SK-N-SH (cell line): ENCODE data around the gene DSCAML1. TPM values are rescaled to one million over a fixed set of nuclear protein-coding genes. Genes with fewer than 3 reads are reported as not detected.

Experiments used
- CTCF ChIA-PET: fragments of 300-600, 350-600 bp; formaldehyde crosslinking; extraction: SDS; loops from one replicate; lab custom pipeline; 2021; lab: Yijun Ruan, JAX
- POLR2A ChIA-PET: fragments of 350-600 bp; sonication (Branson Sonifier 250); formaldehyde crosslinking; extraction: SDS; loops from one replicate; lab custom pipeline; 2020; ENCODE audit warnings: antibody characterized with exemption, inconsistent platforms; lab: Yijun Ruan, JAX
- DNase-seq: peaks from one replicate; pipeline ENCODE4 v3.0.0; 2012
- H2AFZ ChIP-seq: fragments of 200-600 bp; sonication (generic); 2 replicates; pipeline ENCODE4 v1.8.1; 2016; ENCODE audit warnings: antibody characterized with exemption, mild to moderate bottlenecking, low read depth
- H3F3A ChIP-seq: fragments of 200-600 bp; sonication (generic); replicated peaks from 2 replicates; pipeline ENCODE3; 2016; ENCODE audit warnings: antibody characterized with exemption, mild to moderate bottlenecking; ENCODE audit not compliant: insufficient read depth
- H3K27ac ChIP-seq, 2 experiments: fragments of 200-500 bp in 1 of 2; fragments of 200-600 bp in 1 of 2; sonication (Bioruptor generic) in 1 of 2; sonication (generic), shearing (Covaris generic) in 1 of 2; 2 replicates each; pipeline versions ENCODE4 v1.5.1 to v1.6.1; 2014 to 2016; ENCODE audit warnings: low read depth in 2 of 2, inconsistent platforms in 1 of 2, low read length in 1 of 2, mild to moderate bottlenecking in 1 of 2, mixed read lengths in 1 of 2
- H3K27me3 ChIP-seq: fragments of 200-600 bp; sonication (generic), shearing (Covaris generic); 2 replicates; pipeline ENCODE4 v1.6.1; 2016; ENCODE audit warnings: mixed run types; ENCODE audit not compliant: insufficient read depth
- H3K36me3 ChIP-seq, 2 experiments: fragments of 200-500 bp in 1 of 2; fragments of 200-600 bp in 1 of 2; sonication (Bioruptor generic) in 1 of 2; sonication (generic) in 1 of 2; replicated peaks in 1 of 2; 2 replicates each; pipeline versions ENCODE3 to v1.5.1; 2014 to 2016; ENCODE audit warnings: low read length in 1 of 2, mild to moderate bottlenecking in 1 of 2; ENCODE audit not compliant: insufficient read depth in 2 of 2, control insufficient read depth in 1 of 2
- H3K4me1 ChIP-seq, 2 experiments: fragments of 200-500 bp in 1 of 2; fragments of 200-600 bp in 1 of 2; sonication (Bioruptor generic) in 1 of 2; sonication (generic), shearing (Covaris generic) in 1 of 2; 2 replicates each; pipeline versions ENCODE4 v1.5.1 to v1.6.1; 2014 to 2016; ENCODE audit warnings: low read depth in 1 of 2, low read length in 1 of 2, mixed run types in 1 of 2; ENCODE audit not compliant: insufficient read depth in 2 of 2, control insufficient read depth in 1 of 2
- H3K4me2 ChIP-seq: fragments of 200-600 bp; sonication (generic), shearing (Covaris generic); 2 replicates; pipeline ENCODE4 v1.6.1; 2017; ENCODE audit warnings: mixed run types
- H3K4me3 ChIP-seq, 2 experiments: fragments of 200-500 bp in 1 of 2; fragments of 200-600 bp in 1 of 2; sonication (Bioruptor generic) in 1 of 2; sonication (generic), shearing (Covaris generic) in 1 of 2; 2 replicates each; pipeline versions ENCODE4 v1.5.1 to v1.8.1; 2014 to 2016; ENCODE audit warnings: low read depth in 2 of 2, inconsistent platforms in 1 of 2, low read length in 1 of 2, mild to moderate bottlenecking in 1 of 2, mixed read lengths in 1 of 2, moderate library complexity in 1 of 2
- H3K79me2 ChIP-seq: fragments of 200-600 bp; sonication (generic); 2 replicates; pipeline ENCODE4 v1.8.1; 2017; ENCODE audit warnings: mild to moderate bottlenecking; ENCODE audit not compliant: insufficient read depth
- H3K9ac ChIP-seq: fragments of 200-600 bp; sonication (generic); 2 replicates; pipeline ENCODE4 v1.6.1; 2017; ENCODE audit warnings: mixed run types
- H3K9me2 ChIP-seq: fragments of 200-600 bp; sonication (generic); 2 replicates; pipeline ENCODE4 v1.6.1; 2017; ENCODE audit warnings: mixed run types
- H3K9me3 ChIP-seq: fragments of 200-600 bp; sonication (generic); 2 replicates; pipeline ENCODE4 v1.6.1; 2017; ENCODE audit warnings: mixed run types, mild to moderate bottlenecking, moderate library complexity
- H4K20me1 ChIP-seq: fragments of 200-600 bp; sonication (generic); 2 replicates; pipeline ENCODE4 v1.6.1; 2017; ENCODE audit warnings: mild to moderate bottlenecking, mixed run types; ENCODE audit not compliant: insufficient read depth
- CHD2 ChIP-seq: fragments of 150-350 bp; IDR thresholded peaks from 2 replicates; pipeline ENCODE4 v1.6.1; 2018; ENCODE audit warnings: low read length; ENCODE audit not compliant: partially characterized antibody
- ELF1 ChIP-seq: IDR thresholded peaks from 2 replicates; pipeline ENCODE4 v1.4.0; 2012
- EP300 ChIP-seq, 2 experiments: IDR thresholded peaks; 2 replicates each; pipeline versions ENCODE4 v1.4.0 to v1.6.1; 2012; ENCODE audit warnings: borderline replicate concordance in 1 of 2, low read depth in 1 of 2, low read length in 1 of 2
- EZH2phosphoT487 ChIP-seq: fragments of 200-600 bp; sonication (generic); IDR thresholded peaks from 2 replicates; pipeline ENCODE4 v1.6.1; 2017; ENCODE audit warnings: low read depth, mixed run types, mild to moderate bottlenecking, antibody characterized with exemption, moderate library complexity, borderline replicate concordance
- FOSL2 ChIP-seq: IDR thresholded peaks from 2 replicates; pipeline ENCODE4 v1.4.0; 2012; ENCODE audit warnings: low read depth, mild to moderate bottlenecking, moderate library complexity, borderline replicate concordance
- GATA2 ChIP-seq: sonication (generic); formaldehyde crosslinking; IDR thresholded peaks from 2 replicates; pipeline ENCODE4 v1.5.0; 2020; ENCODE audit warnings: mild to moderate bottlenecking, missing genetic modification reagents
- PBX3 ChIP-seq: IDR thresholded peaks from 2 replicates; pipeline ENCODE4; 2012
- POLR2AphosphoS5 ChIP-seq: IDR thresholded peaks from 2 replicates; pipeline ENCODE4 v1.6.1; 2012; ENCODE audit warnings: low read depth, low read length
- RAD21 ChIP-seq: IDR thresholded peaks from 2 replicates; pipeline ENCODE4 v1.6.1; 2012; ENCODE audit warnings: mild to moderate bottlenecking, low read length
- RCOR1 ChIP-seq: fragments of 150-350 bp; IDR thresholded peaks from 2 replicates; pipeline ENCODE4 v1.6.1; 2017; ENCODE audit warnings: antibody characterized with exemption, low read length
- TCF12 ChIP-seq: IDR thresholded peaks from 2 replicates; pipeline ENCODE4 v1.4.0; 2012
- ZBTB33 ChIP-seq: IDR thresholded peaks from 2 replicates; pipeline ENCODE4 v1.4.0; 2012; ENCODE audit warnings: low read depth, borderline replicate concordance
- WGBS: methylation state at CpG from one replicate; pipeline ENCODE4 v1.1.6; 2017; ENCODE audit warnings: low lambda C conversion rate; 5-methylcytosine and 5-hydroxymethylcytosine counted together
- polyA plus RNA-seq, 3 experiments: library from polyadenylated mRNA; depleted of rRNA; stranded (reverse); fragments of >200 nt; gene quantifications; 2 replicates each; pipeline ENCODE4 v1.2.3, GENCODE V29; 2012

The DSCAML1 gene
- polyA plus RNA-seq, 1 of the 3 experiments (the other 2 are of a cell fraction): not detected

GRCh38 chr11:117782101-117782500 lies 14.9 kb downstream of the DSCAML1 start (continued):
- TF ChIP-seq GATA2 (CRISPR knock-in tag) (no peak), PBX3 (no peak)

- ChIA-PET POLR2A (no interaction called here), CTCF (interaction anchor here (0.8 to 11.4 kb wide), 5 partner anchors 19 to 355 kb away, joined by 3 to 88 read pairs (median 3); no protein-coding TSS in a partner anchor)
- Histone ChIP-seq H3K36me3 (no peaks in the 10 kb centered on the region), H3K9ac (no peak overlapping the region), H3F3A (no peaks in the 10 kb centered on the region), H3K4me2 (no peak overlapping the region), H2AFZ (no peak overlapping the region), H3K9me3 (no peaks in the 10 kb centered on the region), H3K4me3 (no peak overlapping the region), H3K79me2 (no peaks in the 10 kb centered on the region), H4K20me1 (no peaks in the 10 kb centered on the region), H3K27me3 (peaks cover 29% of the 10 kb centered on the region; the same call in 1 of the 2 replicates), H3K4me1 (peaks cover 0 to 19% of the 10 kb centered on the region in 2 experiments; a peak in 1 of 4 replicates), H3K27ac (no peak overlapping the region), H3K9me2 (no peaks in the 10 kb centered on the region)
- TF ChIP-seq POLR2AphosphoS5 (no peak), TCF12 (no peak), ZBTB33 (no peak), EP300 (IDR thresholded peaks at IDR 0.05; ENCODE audit: borderline replicate concordance in 1 of 2, low read depth in 1 of 2, low read length in 1 of 2) (peak in 1 of 2 experiments; percentile 14; a peak in 1 of 4 replicates), RCOR1 (0 out of 2 replicates have a peak, but pooled peaks have one; percentile 14)
- WGBS: 44% methylated on average over 3 of the region's 4 CpGs
- peak; percentile 60 for DNase-seq
These were observed 15.4 kb downstream of the DSCAML1 start for GRCh38 chr11:117781627-117782026.

GRCh38 chr11:117780456-117780855 lies 16.6 kb downstream of the DSCAML1 start:
- Histone ChIP-seq H3K4me3 (no peak overlapping the region), H3K27ac (no peak overlapping the region), H3K79me2 (no peaks in the 10 kb centered on the region), H3K9me2 (no peaks in the 10 kb centered on the region), H3K9me3 (no peaks in the 10 kb centered on the region), H3K36me3 (no peaks in the 10 kb centered on the region), H2AFZ (no peak overlapping the region), H3F3A (no peaks in the 10 kb centered on the region), H4K20me1 (no peaks in the 10 kb centered on the region), H3K4me1 (peaks cover 0 to 17% of the 10 kb centered on the region in 2 experiments; a peak in 1 of 4 replicates), H3K4me2 (no peak overlapping the region), H3K27me3 (peaks cover 29% of the 10 kb centered on the region; the same call in 1 of the 2 replicates), H3K9ac (no peak overlapping the region)
- ChIA-PET POLR2A (no interaction called here), CTCF (interaction anchor here (1.1 to 11.4 kb wide), 4 partner anchors 20 to 354 kb away, joined by 3 to 88 read pairs (median 9); no protein-coding TSS in a partner anchor)
- 75% methylated on average over 23 of the region's 26 CpGs for WGBS
- DNase-seq: no peak
- TF ChIP-seq CHD2: no peak
- TF ChIP-seq ELF1: no peak
- TF ChIP-seq POLR2AphosphoS5: no peak
- no peak for TF ChIP-seq RAD21
- no peak for TF ChIP-seq EZH2phosphoT487
- no peak for TF ChIP-seq PBX3
- no peak for TF ChIP-seq FOSL2
- TF ChIP-seq TCF12: no peak
